ENCODE results near the gene PTPN14. TPM values are rescaled to one million over a fixed set of nuclear protein-coding genes. Genes with fewer than 3 reads are reported as not detected.

PTPN14 gene
- total RNA-seq, 1 experiment from 2014 or later, result 209 TPM

DNA sequence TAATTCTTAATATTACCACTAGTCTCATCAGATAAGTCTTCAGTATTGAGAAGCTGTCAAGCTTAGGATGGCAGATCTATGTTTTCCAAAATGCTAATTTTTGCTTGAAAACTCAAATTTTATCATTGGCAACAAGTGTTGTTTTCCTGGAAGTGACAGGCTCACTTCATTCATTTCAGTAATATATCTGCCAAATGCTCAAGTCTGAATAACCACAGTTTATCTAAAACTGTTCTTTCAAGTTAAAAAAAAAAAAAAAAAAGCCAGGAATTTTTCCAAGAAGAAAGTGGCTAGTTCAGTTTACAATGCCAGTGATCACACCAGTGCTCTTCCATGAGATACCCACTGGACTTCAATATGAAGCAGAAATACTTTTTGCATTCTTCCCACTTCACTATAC, 249.9 kb downstream of the PTPN14 start:
- H3K27ac ChIP-seq (ENCODE audit: low read length), result no peak overlapping the region
- H3K36me3 ChIP-seq (ENCODE audit: control insufficient read depth, insufficient read depth, low read length), result no peaks in the 10 kb centered on the region
- intact Hi-C loops (cut with micrococcal nuclease; ENCODE audit: unreplicated experiment), result no loop called here
- ChIA-PET POLR2A (interaction anchor here (0.7 kb wide), 1 partner anchor 30 kb away, joined by 7 read pairs; no protein-coding TSS in a partner anchor), CTCF (no interaction called here)
- BruUV-seq (replicated peaks), result no TSS peak
- no peak for DNase-seq (ENCODE audit: low read depth, low spot score)
- ATAC-seq, result no peak
- H3K4me1 ChIP-seq (ENCODE audit: control insufficient read depth, insufficient read depth, low read length), result no peaks in the 10 kb centered on the region
- TF ChIP-seq, protein P1, sequence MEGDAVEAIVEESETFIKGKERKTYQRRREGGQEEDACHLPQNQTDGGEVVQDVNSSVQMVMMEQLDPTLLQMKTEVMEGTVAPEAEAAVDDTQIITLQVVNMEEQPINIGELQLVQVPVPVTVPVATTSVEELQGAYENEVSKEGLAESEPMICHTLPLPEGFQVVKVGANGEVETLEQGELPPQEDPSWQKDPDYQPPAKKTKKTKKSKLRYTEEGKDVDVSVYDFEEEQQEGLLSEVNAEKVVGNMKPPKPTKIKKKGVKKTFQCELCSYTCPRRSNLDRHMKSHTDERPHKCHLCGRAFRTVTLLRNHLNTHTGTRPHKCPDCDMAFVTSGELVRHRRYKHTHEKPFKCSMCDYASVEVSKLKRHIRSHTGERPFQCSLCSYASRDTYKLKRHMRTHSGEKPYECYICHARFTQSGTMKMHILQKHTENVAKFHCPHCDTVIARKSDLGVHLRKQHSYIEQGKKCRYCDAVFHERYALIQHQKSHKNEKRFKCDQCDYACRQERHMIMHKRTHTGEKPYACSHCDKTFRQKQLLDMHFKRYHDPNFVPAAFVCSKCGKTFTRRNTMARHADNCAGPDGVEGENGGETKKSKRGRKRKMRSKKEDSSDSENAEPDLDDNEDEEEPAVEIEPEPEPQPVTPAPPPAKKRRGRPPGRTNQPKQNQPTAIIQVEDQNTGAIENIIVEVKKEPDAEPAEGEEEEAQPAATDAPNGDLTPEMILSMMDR (IDR thresholded peaks at IDR 0.05), result no peak
- no peak for TF ChIP-seq POLR2AphosphoS5 (IDR thresholded peaks at IDR 0.05; ENCODE audit: low read depth, low read length)
- no peak for TF ChIP-seq SIN3A (IDR thresholded peaks at IDR 0.05; ENCODE audit: borderline replicate concordance, insufficient read depth, low read depth, low read length)
- TF ChIP-seq, protein P2, sequence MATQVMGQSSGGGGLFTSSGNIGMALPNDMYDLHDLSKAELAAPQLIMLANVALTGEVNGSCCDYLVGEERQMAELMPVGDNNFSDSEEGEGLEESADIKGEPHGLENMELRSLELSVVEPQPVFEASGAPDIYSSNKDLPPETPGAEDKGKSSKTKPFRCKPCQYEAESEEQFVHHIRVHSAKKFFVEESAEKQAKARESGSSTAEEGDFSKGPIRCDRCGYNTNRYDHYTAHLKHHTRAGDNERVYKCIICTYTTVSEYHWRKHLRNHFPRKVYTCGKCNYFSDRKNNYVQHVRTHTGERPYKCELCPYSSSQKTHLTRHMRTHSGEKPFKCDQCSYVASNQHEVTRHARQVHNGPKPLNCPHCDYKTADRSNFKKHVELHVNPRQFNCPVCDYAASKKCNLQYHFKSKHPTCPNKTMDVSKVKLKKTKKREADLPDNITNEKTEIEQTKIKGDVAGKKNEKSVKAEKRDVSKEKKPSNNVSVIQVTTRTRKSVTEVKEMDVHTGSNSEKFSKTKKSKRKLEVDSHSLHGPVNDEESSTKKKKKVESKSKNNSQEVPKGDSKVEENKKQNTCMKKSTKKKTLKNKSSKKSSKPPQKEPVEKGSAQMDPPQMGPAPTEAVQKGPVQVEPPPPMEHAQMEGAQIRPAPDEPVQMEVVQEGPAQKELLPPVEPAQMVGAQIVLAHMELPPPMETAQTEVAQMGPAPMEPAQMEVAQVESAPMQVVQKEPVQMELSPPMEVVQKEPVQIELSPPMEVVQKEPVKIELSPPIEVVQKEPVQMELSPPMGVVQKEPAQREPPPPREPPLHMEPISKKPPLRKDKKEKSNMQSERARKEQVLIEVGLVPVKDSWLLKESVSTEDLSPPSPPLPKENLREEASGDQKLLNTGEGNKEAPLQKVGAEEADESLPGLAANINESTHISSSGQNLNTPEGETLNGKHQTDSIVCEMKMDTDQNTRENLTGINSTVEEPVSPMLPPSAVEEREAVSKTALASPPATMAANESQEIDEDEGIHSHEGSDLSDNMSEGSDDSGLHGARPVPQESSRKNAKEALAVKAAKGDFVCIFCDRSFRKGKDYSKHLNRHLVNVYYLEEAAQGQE (IDR thresholded peaks at IDR 0.05; ENCODE audit: insufficient read depth in 1 of 2, low read depth in 2 of 2, low read length in 1 of 2), result no peak
- no peak for TF ChIP-seq TCF7L2 (IDR thresholded peaks at IDR 0.05; ENCODE audit: low read depth, low read length)
- no peaks in the 10 kb centered on the region for H3K9me3 ChIP-seq (ENCODE audit: control insufficient read depth, insufficient read depth, low read depth, low read length)
- H3K4me3 ChIP-seq (ENCODE audit: low read depth in 2 of 2, low read length in 2 of 2), result no peak overlapping the region
- in situ Hi-C loops (cut with HindIII; ENCODE audit: low pct_unique_long_range_greater_than_20kb, low sequenced_read_pairs), result no loop called here
- H3K27me3 ChIP-seq (ENCODE audit: control insufficient read depth, insufficient read depth, low read length), result no peaks in the 10 kb centered on the region

DNA sequence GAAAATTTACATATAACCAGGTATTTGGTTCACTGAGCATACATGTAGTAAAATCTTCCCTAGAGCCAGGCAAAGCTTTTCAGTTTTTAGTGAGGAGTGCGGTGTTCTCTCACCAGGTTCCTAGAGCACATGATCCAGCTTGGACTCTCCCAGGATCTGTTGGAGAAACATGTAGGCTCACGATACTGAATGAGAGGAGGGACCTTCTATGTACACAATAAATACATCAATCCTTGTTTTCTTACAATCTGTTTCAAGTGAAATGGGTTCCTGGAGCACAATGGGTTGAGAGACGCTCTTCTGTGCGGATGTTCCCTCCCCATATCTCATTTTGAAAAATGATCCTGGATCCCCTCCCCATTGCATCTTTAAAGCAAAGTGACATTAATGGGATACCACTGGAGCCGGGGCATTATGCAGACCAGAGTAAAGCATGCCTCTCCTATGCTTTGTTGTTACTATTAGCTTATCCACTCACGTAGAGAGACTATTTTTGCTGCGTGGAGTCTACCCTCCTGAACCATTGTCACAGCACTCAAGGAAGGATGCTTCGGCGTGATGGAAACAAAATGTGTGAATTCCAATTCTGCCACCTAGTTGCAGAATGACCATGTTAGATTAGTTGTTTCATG, 251.1 kb downstream of the PTPN14 start:
- H3K27me3 ChIP-seq (ENCODE audit: control insufficient read depth, insufficient read depth, low read length), result no peaks in the 10 kb centered on the region
- ChIA-PET POLR2A (no interaction called here), CTCF (no interaction called here)
- no peaks in the 10 kb centered on the region for H3K36me3 ChIP-seq (ENCODE audit: control insufficient read depth, insufficient read depth, low read length)
- no TSS peak for BruUV-seq (replicated peaks)
- ATAC-seq (no peak), DNase-seq (ENCODE audit: low read depth, low spot score) (no peak)
- H3K4me3 ChIP-seq (ENCODE audit: low read depth in 2 of 2, low read length in 2 of 2), result no peak overlapping the region
- H3K9me3 ChIP-seq (ENCODE audit: control insufficient read depth, insufficient read depth, low read depth, low read length), result no peaks in the 10 kb centered on the region
- intact Hi-C loops (cut with micrococcal nuclease; ENCODE audit: unreplicated experiment) (no loop called here), in situ Hi-C loops (cut with HindIII; ENCODE audit: low pct_unique_long_range_greater_than_20kb, low sequenced_read_pairs) (no loop called here)
- H3K27ac ChIP-seq (ENCODE audit: low read length), result no peak overlapping the region
- TF ChIP-seq, protein P1 (IDR thresholded peaks at IDR 0.05), result no peak
- TF ChIP-seq SIN3A (IDR thresholded peaks at IDR 0.05; ENCODE audit: borderline replicate concordance, insufficient read depth, low read depth, low read length), result no peak
- no peak for TF ChIP-seq POLR2AphosphoS5 (IDR thresholded peaks at IDR 0.05; ENCODE audit: low read depth, low read length)
- no peak for TF ChIP-seq TCF7L2 (IDR thresholded peaks at IDR 0.05; ENCODE audit: low read depth, low read length)
- TF ChIP-seq, protein P2 (IDR thresholded peaks at IDR 0.05; ENCODE audit: insufficient read depth in 1 of 2, low read depth in 2 of 2, low read length in 1 of 2), result no peak
- H3K4me1 ChIP-seq (ENCODE audit: control insufficient read depth, insufficient read depth, low read length), result peaks cover 2% of the 10 kb centered on the region; the same call in 1 of the 2 replicates

Data from Panc1 (cell line).